Kidney capillary endothelial cell (primary cell): ENCODE results near the gene GPX2.

ENCODE experiments used
- DNase-seq: peaks from one replicate; pipeline ENCODE4 v3.0.0-alpha.2; 2018; ENCODE audit warnings: low spot score

The GPX2 gene

GRCh38 chr14:64942531-64943111, at the start of gene GPX2:
GPX2 (minus strand) TSS chr14:64942745; CDS start chr14:64942726, 19 bp downstream.
- DNase-seq = no peak

DNA sequence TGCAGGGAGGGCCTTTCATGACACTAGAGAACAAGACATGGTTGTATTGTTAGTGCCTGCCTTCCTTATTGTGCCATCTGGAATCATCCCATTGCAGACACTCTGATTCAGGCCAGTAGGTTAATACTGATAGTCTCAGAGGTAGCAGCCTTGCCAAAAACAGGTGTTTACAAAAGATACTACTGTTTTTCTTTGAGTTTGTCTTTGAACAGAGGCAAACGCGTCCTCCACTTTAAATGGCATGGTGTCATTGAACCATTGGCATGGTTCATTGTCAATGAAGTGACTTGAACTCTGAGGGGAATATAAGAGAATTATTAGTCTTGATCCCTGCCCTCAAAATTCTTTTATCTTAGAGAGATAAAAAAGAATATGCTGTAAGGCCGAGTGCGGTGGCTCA, 48.4 kb upstream of the GPX2 start:
- DNase-seq = no peak

DNA sequence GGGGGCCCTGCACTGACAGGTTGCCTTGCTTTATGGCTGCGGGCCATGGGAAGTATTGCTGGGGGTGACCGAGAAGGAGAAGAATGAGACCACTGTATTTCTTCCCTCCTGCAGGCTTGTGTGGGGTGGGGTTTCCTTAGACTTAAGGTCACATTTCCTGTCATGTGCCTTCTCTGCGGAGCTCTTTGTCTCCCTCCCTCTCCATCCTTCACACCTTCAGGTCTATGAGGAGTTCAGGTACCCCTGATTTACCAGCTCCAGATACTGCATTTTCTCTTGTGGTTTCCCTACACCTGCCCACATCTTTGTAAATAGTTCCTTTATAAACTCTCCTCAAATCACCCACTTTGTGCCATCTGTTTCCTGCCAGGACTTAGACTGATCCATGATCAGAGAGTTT, 47.8 kb upstream of the GPX2 start:
- no peak for DNase-seq

- peak; percentile 18 for DNase-seq
Measured at GRCh38 chr14:64987438-64987767, 44.9 kb upstream of the GPX2 start.

DNA sequence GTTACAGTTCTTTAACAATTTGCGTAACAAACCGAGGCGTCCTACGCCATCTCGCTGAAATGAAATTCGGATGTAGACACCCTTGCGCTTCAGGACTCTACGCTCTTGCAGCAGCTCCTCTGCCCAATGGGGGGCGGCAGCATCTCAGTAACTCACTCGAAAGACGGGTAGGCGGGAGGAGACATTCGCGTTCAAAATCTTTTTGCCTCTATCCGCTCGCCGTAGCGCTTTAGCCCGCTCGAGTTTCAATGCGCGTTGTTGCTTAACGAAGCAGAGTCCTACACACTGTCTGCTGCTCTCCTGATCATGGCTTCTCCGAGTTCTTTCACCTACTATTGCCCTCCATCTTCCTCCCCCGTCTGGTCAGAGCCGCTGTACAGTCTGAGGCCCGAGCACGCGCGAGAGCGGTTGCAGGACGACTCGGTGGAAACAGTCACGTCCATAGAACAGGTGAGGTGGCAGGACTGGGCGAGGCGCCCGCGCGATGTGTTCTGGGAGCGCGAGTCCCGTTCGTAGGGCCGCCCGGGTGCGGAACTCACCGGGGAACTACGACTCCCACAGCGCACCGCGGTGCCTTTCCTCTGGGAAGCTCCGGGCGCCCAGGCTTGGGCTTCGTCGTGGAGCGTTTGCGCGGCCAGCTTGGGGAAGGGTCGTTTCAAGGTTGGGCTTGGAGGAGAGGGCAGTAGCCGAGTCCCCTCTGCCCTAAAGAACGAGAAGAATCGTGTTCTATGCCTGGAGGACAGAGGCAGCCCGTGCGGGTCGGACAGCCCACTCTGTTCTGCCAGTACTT, 44.3 kb upstream of the GPX2 start, which contains the start of gene FNTB:
Gene FNTB (plus strand): TSS at position 248 of the 790 bp plus-strand sequence. CDS start 59 bp downstream, at position 307.
- peak; percentile 95 for DNase-seq

GRCh38 chr14:64983439-64984310, 41.1 kb upstream of the GPX2 start:
- DNase-seq = peak; percentile 63

GRCh38 chr14:64979336-64980074, 37.0 kb upstream of the GPX2 start:
- no peak for DNase-seq

- DNase-seq = no peak
Measured at GRCh38 chr14:64974563-64974962, 32.0 kb upstream of the GPX2 start.

- no peak for DNase-seq
Measured at GRCh38 chr14:64973826-64974225, 31.3 kb upstream of the GPX2 start.

GRCh38 chr14:64973026-64973442, 30.5 kb upstream of the GPX2 start:
- no peak for DNase-seq

DNA sequence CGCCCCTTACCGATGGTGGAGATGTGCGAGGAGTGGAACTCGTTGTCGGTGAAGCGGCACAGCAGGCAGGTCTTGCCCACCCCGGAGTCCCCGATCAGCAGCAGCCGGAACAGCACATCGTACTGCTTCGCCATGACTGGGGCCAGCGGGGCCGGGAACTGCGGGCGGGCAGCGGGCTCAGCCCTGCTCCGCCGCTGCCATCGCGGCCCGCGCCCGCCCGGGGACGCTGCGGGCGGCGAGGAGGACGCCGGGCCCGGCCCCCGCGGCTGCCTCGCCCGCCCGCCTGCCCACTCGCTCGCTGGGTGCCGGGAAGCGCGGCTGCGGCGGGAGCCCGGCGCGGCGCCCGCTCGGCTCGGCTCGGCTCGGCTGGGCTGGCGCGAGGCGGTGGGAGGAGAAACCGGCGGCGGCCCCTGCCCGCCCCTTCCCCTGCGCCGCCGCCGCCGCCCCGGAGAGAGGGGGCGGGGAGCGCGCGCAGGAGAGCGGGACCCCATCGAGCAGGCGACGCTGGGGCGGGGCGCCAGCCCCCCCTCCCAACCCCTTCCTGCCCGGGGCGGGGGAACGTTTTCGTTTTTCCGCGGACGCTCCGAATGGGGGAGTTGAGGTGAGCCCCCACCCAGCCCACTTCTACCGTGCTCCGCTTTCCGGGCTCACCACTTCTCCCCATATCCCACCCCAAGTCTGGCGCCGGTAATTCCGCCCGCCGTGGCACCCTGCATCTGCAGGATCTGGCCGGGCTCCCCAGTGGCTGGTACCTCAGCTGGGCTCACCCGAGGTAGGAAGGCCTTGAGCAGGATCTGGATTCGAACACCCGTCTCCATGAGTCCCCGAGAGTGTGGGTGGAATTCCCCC, 29.6 kb upstream of the GPX2 start, which contains the start of gene RAB15:
Gene RAB15 (minus strand): TSS at position 394 of the 849 bp plus-strand sequence. CDS start 260 bp downstream, at position 134.
- no peak for DNase-seq

GRCh38 chr14:64971491-64971942, 29.0 kb upstream of the GPX2 start:
- no peak for DNase-seq

DNA sequence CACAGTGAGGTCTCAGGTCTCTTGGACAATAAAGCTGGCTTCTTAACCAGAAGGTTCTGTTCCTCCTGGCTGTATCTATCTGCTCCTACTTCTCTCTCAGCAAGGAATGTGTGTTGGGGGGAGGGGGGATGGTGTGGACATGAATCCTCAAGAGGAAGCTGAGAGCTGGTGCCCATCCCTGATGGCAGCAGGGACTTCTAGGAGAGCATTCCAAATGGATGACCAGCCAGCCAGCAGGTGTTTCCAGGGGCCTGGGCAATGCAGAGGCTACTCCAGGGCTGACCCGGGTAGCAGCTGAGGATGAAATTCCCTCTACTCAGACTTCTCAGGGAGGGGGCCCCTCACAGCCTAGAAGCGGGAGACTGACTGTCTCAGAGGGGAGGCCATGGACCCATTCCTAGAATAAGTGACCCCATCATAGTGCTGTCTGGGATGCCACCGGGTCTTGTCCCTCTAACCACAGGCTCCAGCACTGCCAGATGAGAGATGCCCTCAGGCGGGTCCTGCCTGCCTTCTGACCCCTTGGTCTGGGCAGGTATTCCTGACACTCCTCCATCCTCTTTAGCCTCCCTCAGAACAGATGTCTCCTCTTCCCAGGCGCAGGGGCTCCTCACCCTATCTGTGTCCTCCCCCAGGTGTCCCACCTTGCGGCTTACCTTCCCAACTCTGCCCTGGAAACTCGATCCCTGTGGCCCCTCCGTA, 28.4 kb upstream of the GPX2 start:
- DNase-seq = no peak

DNA sequence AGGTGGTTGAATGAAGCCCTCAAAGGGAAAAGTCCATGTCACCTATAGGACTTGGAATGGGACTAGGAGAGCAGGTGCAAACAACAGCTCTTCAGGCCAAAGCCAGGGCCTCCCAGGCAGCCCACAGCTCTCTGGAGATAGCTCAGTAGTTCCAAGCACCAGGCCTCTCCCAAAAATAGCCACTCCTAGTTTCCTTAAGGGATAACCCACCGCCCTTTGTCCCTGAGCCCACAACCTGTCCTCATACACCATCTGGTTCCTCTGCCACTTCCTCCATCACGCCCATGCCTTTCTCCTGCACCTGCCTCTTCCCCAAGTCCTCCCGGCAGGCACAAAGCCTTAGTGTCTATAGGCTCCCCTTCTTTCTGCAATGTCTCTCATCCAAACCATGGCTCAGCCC, 27.5 kb upstream of the GPX2 start:
- no peak for DNase-seq

DNA sequence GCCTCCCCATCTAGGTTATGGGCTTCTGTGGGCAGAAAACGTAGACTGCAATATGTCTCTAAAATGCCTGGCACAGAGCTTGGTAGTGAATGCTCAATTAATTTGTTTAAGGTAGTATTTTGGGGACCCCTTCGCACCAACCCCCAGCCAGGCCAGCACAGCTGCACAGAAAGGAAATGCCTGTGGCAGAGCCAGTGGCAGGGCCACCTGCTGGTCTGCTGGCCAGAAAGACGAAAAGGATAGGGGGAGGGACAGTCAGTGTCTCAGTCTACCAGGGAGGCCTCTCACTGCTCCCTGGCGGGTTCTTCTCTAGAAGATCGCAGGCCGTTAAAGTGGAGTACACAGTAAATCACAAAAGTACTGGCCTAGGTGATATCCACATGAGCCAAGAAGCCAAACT, 26.1 kb upstream of the GPX2 start:
- DNase-seq = no peak

DNA sequence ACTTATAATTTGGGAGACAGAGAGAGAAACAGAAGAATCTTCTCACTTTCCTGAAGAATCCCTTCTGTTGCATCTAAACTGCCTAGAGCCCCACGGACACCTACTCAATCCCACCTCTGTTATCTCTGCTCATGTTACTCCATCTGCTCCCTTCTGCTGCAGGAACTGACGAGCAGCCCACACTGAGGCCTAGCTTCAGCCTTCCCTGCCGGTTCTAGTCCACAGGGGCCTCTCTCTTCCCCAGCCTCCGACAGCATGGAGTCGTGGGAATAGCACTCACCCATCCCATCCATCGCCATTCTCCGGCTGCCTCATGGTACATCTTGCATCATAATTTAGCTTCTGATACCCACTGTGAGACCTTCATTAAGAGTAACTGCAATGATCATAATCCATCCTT, 25.6 kb upstream of the GPX2 start:
- no peak for DNase-seq

DNA sequence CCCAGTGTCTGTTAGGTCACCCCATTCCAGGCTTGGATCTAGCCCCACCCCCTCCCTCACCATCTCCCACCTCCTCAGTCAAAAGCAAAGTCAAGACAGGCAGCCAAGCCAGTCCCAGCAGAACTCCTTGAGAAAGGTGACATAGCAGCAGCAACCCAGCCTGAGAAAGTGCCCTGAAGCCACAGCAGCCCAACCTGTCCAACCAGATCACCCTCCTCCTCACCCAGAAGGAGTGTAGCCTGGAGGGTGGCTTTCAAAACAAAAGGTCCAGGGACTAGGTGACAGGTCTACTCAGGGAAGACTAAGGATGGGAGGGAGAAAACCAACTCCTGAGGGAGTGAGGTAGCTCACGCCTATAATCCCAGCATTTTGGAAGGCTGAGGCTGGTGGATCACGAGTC, 24.4 kb upstream of the GPX2 start:
- no peak for DNase-seq

- no peak for DNase-seq
Measured at GRCh38 chr14:64965356-64966000, 22.9 kb upstream of the GPX2 start.

- DNase-seq = no peak
Measured at GRCh38 chr14:64963611-64964010, 21.1 kb upstream of the GPX2 start.
